Prostate gland (tissue), 2 donors: ENCODE results near the gene UNC5B.

Experiments used
- CTCF ChIP-seq, 4 experiments: fragments of 200-600 bp in 2 of 4; fragments of 450-650 bp in 2 of 4; sonication (generic) in 2 of 4; IDR thresholded peaks; 1 replicate in 3 of 4; 2 replicates in 1 of 4; pipeline ENCODE4 v1.5.1; 2016 to 2019; ENCODE audit warnings: antibody characterized with exemption in 4 of 4, mild to moderate bottlenecking in 2 of 4, moderate library complexity in 2 of 4
- POLR2A ChIP-seq: fragments of 450-650 bp; IDR thresholded peaks from one replicate; pipeline ENCODE4 v1.6.1; 2016; ENCODE audit warnings: antibody characterized with exemption, mild to moderate bottlenecking
- POLR2AphosphoS5 ChIP-seq: sonication (generic); formaldehyde crosslinking; IDR thresholded peaks from one replicate; pipeline ENCODE4 v1.6.1; 2017; ENCODE audit warnings: antibody characterized with exemption

GRCh38 chr10:71218651-71219050 lies 6.3 kb downstream of the UNC5B start:
- TF ChIP-seq CTCF (IDR thresholded peaks at IDR 0.05) (no peak), POLR2A (no peak), POLR2AphosphoS5 (no peak)
